HG02885 (cell line): ENCODE data around the gene EHD1.
A peak's percentile ranks its signal among the peaks of the same experiment; 100 is the strongest.

Experiments used
- ATAC-seq: cut with Tn5 transposase; IDR thresholded peaks from one replicate; pipeline ENCODE4 v1.9.1; 2021; ENCODE audit warnings: mild to moderate bottlenecking; ENCODE audit not compliant: unreplicated experiment, poor library complexity

The EHD1 gene

DNA sequence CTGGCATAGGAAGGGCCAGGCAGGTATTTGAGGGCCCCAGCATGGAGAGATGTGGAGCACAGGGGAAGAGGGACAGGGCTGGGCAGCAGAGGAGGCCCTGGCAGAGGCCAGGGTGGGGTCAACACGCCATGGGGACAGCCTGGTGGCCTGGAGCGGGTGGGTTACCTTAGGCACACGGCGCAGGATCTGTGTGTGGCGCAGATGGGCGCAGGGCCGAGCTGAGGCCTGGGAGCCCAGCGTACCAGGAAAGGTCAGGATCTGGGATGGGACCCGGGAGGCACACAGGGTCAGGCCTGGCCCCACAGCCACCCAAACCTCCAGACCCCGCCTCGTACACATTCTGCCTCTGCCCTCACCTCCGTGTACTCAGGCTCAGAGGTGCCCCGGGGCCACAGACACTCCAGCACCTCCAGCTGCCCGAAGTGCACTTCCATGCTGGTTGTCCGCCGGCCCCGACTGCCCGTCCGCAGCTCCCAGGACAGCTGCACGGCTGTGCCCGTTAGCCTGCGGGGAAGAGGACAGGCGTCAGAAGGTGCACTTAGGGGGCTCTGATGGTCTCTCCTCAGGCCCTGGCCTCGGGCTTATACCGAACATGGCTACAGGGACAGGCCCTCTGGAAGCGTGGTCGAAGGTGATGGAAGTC, 32.2 kb upstream of the EHD1 start:
- no peak for ATAC-seq

DNA sequence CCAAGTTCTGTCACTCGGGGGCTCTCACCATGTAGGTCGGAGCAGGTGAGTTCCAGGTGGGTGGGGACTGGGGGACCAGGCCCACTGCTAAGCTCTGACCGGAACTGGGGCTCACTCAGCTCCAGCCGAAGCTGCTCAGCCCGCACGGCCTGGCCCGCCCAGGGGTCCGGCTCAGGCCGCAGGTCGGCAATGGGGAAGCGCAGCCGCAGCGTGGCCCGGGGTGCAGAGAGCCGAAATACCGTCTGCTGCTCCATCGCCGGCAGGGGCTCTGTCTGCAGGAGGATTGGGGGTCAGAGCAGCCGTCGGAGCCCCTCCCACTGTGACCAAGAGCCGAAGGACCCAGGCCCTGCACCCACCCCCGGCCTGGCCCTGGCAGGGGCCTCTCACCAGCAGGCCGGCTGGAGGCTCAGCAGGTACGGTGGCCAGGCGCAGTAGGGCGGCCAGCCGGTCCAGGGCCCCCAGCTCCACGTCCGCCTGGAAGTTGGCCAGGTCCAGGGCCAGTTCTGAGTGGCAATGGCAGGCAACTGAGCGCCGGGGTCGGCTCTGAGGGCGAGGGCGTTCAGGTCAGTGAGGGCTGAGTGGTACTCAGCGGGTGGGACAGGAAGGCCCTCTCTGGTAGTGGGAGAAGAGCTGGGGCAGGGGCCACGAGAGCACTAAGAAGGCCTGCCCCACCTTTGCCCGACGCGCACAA, 31.4 kb upstream of the EHD1 start:
- ATAC-seq: no peak

DNA sequence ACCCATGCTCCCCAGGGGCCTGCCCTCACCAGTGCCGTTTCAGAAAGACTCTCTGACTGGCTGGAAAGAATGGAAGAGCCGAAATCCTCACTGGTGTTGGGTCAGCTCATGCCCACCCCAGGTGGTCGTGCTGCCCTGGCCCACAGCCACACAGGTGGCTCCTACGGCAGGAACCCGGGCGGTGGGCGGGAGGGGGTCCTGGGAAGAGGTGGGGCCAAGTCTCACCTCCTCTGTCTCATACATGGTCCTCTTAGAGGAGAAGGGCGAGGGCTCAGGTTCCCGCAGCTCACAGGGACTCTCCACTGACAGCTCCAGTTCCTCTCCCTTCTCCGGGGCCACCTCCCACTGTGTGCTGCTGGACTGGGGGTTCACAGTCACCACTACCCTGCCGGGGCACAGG, 30.3 kb upstream of the EHD1 start:
- ATAC-seq: no peak

DNA sequence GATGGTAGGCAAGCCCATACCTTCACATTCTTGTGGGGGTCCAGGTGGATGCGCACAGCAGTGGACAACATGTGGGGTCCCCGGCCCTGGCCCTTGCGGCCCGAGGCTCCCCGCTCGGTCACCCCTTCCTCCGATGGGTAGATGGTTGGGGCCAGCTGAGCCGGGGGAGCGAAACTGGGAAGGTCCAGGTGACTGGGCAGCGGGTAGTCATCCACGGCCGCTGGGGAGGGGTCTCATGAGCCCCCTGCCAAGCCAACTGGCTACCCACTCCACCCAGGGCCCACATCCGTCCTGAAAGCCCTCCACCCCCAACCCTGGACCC, 27.9 kb upstream of the EHD1 start:
- no peak for ATAC-seq

DNA sequence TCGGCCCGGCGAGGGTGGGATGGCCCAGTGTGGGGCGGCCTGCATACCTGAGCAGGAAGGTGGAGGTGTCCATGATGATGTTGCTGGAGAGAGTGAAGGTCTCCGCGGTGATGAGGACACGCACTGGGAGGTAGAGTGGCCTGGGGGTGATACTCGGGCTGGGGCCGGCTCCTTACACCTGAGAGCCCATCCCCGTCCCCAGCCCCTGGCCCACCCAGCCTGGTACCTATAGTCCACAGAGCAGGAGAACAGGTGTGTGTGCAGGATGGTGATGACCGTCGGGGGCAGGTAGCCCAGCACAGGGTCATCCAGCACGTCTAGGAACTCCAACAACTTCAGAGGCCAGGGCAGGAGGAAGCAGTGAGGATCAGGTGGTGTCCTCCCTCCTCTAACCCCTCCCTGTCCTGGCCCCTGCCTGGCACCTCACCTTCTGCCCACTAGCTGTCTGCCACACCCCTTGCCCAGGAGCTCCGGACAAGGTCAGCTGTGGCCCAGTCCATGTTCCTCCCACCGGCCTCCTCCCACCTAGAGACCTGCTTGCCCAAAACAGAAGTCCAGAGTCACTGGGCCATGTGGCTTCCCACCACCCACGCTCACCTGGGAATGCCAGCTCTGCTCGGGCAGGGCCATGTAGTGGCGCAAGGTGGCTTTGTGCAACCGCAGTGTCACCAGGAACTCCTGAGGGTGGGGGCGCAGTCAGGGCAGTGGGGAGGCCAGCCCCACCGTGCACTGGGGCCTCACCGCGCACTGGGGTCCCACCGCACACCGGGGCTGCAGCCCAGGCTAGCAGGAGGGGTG, 27.3 kb upstream of the EHD1 start:
- ATAC-seq: no peak

DNA sequence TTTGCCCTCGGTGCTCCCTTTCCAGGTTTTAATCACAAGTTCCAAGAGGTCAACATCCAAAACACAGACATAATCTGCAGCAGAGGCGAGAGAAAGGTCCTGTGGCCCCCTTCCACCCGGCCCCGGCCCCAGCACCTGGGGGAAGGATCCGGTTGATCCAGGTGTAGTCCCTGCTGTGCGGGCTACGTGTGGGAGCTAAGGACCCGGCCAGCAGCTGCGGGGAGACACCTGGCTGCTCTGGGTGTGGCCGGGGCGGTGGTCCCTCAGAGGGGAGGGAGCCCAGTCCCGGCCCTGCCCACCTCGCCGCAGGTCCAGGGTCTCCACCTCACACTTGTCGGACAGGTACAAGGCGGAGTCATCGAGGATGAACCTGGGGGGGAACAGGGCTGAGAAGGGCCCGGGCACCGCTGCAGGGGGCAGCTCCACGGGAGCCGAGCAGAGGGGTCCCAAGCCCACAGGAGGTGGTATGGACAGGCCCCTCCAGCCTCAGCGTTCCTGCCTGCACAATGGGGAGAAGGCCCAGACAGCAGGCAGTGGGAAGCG, 24.9 kb upstream of the EHD1 start:
- ATAC-seq: no peak

DNA sequence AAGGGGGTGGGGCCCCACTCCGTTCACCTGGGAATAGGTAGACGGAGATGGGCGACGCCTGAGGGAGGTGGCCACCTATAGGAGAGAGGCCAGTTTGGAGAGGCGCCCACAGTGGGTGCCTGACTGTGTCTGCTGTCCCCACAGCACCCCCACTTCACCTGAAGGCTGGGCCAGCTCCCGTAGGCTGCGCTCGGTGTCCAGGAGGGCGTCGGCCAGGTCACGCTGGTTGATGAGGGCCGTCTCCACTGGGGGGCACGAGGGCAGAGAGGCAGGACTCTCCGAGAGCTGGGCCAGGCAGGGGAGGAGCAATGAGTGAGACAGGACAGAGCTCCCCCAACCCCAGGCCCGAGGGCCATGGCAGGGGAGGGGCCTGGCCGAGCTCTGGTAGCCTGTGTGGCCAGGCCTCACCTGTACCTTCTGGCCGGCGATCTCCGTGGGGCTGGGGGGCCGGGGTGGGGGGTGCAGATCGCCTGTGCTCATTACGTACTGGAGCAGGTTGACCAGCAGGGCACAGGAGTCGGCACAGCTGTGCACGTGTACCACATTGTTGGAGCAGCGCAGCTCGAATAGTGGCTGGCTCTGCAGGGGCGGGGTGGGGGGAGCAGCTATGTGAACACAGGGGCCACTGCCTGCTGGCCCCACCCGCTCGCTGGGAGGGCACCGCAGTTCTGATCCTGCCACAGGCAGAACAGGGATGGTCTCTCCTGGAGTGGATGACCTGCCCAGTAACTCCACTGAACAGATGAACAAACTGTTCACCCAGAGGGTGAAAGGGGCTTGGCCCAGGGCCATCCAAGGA, 23.9 kb upstream of the EHD1 start:
- no peak for ATAC-seq

DNA sequence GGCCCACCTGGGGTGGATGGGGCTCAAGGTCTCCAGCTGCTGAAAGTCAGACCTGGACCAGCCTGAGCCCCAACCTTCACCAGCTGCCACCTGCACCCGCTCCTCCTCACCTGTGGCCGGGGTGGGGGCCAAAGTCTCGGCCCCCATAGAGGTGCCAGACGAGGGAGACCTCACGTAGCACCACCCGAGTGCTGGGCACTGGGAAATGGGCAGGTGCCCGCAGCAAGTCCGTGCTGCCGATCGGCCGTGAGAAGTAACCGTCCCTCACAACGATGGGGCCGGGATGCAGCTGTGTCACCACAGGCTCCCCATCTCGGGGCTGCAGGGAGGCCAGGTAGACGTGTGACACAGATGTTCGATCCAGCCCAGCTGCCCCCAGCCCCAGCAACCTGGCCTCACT, 22.4 kb upstream of the EHD1 start:
- no peak for ATAC-seq

DNA sequence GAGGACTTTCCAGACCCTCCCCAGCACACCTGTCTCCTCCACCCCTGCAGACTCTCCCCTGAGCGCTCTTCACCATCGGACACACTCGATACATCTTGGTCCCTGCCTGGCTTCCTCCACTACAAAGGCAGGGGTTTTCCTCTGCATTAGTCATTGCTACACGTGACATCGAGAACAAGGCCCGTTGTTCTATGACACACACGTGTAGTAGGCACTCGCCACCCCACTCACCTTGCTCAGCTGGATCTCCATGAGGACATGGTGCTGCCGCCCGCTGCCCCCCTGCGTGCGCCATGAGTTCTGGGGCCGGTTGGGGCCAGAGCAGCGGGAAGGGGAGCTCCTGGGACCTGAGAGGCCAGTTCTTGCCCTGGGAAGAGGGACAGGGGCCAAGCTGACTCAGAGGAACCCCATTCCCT, 21.9 kb upstream of the EHD1 start:
- no peak for ATAC-seq

DNA sequence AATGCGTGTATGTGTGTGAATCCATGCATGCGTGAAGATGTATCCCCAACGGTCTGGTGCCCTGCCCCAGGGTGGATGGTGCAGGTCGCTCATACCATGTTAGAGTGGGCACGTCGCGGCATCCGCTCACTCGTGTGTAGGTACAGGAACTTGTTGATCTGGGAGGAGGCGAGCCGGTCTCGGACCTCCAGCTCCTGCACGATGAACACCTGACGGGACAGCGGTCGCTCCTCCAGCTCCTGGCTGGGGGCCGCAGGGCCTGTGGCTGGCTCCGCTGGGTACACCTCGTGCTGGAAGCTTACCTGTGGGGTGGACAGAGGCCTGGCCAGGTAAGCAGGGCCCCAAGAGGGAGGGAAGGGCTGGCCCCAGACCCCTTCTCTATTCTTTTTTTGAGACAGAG, 20.1 kb upstream of the EHD1 start:
- ATAC-seq: no peak

DNA sequence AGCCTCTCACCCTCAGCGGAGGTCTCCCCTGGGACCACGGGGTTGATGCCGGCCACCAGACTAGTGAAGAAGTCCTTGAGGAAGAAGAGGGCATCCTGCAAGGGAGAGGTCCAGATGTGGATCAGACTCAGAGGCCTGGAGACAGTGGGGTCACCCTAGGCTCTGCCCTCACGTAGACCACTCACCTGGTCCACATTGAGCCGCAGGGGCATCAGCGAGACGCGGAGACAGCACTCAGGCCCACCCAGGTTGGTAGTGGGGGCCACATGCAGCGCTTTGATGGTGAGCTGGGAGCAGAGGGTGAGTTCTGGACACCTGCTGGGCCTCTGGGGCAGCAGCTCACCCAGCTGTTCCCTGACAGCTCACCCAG, 19.6 kb upstream of the EHD1 start:
- no peak for ATAC-seq

DNA sequence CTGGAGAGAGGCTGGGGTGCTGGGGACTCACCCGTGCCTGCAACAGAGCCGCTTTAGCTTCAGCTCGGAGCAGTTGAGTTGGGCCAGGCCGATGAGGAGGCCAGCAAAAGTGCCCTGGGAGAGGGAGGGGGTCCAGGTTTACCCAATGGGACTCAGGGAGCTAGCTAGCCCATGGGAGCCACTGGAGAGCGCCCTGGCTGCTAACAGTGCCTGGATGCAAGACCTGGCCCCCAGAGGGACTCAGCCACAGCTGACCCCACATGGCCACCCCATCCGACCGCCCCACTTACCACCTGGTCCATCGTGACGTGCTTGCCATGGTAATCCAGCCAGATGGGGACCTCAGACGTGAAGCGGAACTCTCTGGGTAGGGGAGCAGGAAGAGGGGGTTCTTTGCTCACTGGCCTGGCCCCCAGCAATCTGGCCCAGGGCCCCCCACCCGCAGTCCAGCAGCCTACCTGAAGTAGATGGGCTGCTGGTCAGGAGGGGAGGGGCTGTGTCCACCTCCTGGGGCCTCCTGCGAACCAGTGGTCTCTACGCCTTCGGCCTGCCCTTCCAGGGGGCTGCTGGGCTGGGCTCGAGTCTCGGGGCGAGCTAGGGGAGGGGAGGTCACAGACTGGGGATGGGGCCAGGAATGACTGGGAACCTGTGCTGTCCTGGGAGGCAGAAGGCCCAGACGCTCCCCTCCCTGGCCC, 19.1 kb upstream of the EHD1 start:
- no peak for ATAC-seq

DNA sequence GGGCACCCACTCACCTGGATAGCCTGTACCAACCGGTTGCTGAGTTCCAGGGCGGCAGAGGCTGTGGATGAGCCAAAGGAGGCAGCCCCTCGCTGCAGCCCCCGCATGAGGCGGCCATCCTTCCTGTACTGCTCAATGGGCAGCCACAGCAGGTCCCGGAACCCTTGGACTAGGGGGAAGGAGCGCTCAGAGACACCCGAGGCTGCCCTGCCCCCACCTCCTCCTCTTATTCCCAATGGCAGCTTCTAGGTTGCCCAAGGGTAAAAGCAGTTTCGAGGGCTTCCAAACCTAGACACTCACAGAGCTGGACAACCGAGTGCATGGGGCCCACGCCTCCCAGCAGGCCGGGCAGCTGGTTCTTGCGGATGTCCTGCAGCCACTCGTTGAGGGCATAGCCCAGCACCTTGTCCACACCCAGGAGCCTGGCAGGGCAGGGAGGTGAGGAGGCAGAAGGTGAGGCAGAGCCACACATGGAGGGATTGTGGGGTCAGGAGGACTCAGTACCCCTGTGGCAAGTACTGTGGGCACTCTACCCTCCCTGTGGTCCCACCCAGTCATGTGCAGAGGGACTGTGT, 18.1 kb upstream of the EHD1 start:
- ATAC-seq: no peak

DNA sequence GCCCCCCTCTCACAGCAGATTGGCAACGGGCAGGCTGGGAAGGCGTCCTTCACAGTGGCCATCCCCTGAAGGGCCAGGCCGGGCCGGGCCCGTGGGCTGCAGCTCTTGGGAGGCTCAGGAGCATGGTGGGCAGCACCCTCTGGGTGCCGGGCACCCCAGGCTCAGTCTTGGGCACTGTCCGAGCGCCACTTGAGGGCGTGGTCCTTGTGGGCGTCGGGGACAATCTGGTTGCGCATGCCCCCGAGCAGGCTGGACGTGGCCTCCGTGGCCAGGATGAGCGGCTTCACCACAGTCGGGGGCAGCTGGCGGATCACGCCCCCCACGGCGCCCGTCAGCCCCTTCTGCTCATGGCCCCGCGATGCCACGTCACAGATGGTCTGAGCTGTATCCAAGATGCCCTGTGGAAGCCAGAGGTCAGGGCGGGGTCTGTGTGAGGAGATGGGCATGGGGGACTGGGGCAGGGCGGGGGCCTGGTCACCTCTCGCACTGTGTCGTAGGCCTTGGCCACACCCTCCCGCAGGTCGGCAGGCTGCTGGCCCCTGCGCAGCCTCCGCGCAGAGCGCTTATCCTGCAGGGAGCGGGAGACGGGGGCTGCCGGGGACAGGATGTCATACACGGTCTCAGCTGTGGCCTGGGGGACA, 16.5 kb upstream of the EHD1 start:
- ATAC-seq: no peak

DNA sequence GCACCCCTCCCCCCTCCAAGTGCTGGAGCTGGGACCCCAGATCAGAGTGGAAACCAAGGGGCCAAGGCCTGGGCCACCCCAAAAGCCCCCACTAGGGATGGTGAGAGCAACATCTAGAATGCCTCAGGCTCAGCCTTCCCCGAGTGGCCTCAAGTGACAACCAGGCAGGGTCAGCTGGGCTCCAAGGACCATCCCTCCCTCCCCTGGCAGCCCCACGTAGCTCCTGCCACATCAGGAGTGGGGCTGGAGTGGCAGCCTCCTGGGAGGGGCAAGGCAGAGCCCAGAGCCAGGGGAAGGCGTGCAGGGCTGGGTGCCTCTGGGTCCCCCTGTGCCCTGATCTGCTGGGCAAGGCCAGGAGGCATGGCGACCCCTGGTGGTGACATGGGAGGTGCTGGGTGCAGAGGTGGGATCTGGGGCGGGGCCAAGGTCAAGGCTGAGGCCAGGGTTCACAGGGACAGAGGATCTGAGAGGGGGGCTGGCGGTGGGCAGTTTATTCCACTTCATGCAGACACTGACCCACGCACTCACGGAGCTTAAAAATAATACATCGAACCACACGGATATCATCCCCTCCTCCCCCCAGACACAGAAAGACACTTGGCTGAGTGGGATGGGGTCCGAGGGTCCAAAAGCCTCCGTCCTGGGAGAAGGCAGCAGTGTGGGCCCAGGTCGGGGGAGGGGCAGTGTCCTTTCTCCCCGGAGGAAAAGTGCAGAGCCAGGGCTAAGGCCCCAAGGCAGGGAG, 15.8 kb upstream of the EHD1 start:
- ATAC-seq: peak; percentile 57

DNA sequence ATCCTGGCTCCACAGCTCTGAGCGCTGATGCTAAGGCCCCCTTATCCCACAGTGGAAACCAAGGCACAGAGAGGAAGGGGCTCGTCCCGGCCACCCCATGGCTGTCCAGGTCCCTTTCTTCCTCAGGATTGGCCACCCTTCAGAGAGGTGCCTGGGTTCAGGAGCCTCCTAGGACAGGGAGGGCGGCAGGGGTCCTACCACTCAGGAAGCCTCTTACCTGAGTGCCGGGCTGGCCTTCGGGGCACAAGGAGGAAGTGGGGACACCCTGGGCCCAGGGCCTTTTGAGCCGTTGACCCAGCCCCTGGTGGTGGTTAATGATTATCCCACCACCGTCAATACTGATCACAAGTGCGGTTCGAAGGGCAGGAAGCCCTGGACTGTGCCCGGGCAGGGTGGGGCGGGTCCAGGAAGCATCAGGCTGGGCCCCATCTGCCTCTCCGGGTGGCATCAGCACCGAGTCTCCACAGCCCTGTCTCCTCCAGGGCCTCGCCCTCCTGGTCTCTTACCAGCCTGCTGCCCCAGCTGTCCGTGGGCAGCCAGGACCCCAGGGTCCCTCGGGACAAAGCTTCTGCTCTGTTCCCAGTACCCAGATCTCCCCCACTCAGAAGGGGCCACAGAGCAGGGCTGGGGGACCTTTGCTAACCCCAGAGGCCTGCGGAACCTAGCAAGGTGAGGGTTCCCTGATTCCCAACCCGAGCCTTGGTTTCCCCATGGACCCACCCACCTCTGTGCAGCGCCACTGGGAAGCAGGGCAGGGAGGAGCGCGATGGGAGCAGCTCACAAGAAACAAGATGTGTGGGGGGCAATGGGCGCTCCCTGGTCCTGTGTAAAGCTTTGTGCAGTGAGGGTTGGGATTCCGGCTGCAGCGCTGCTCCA, 15.0 kb upstream of the EHD1 start:
- ATAC-seq: no peak

DNA sequence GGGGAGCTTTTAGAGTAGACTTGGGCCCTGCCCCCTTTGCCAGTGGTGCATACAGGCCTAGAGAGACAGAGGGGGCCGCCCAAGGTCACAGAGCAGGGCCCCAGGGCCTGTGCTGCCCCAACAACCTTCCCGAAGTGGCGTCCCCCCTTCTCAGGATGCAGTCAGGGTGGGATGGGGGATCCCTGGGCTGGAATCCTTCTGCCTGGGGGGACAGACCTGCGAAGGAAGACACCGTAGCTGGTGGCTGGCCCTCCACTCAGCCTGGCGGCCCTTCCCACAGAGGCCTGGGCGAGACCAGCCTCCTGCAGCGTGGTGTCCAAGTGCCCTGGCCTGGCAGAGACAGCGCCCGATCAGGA, 14.4 kb upstream of the EHD1 start:
- ATAC-seq: no peak

DNA sequence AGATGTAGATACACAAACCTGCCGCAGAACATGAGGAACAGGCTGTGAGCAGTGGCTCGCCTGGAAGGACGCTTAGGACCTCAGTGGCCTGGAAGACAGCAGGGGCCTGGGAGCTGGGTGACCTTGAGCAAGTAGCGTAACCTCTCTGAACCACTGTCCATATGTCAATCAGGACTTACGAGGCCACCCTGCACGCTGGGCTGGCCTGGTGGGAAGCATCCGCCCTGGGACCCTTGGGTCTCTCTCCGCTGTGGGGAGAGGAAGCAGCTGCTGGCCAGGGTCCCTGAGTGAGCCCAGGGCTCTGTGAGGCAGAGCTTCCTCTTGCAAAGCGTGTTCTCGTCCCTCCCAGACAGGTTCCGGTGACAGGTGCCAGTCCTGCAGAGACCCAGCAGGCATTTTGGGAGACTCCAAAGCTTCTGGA, 14.0 kb upstream of the EHD1 start:
- no peak for ATAC-seq
